HG03571 (cell line): ENCODE data around the gene CYREN.

Source experiments
- ATAC-seq: cut with Tn5 transposase; IDR thresholded peaks from one replicate; pipeline ENCODE4 v1.9.1; 2021; ENCODE audit not compliant: unreplicated experiment

Gene CYREN

GRCh38 chr7:135197906-135198655 is 27.6 kb upstream of the CYREN start:
- ATAC-seq = no peak

GRCh38 chr7:135197343-135197742 is 26.8 kb upstream of the CYREN start:
- ATAC-seq = no peak

- ATAC-seq = no peak
Measured at GRCh38 chr7:135195968-135196629, 25.6 kb upstream of the CYREN start.

- no peak for ATAC-seq
Measured at GRCh38 chr7:135195156-135195555, 24.6 kb upstream of the CYREN start.

- ATAC-seq = no peak
Measured at GRCh38 chr7:135194494-135195095, 24.1 kb upstream of the CYREN start.

- ATAC-seq = no peak
Measured at GRCh38 chr7:135193615-135194081, 23.1 kb upstream of the CYREN start.

- no peak for ATAC-seq
Measured at GRCh38 chr7:135192914-135193536, 22.5 kb upstream of the CYREN start.

GRCh38 chr7:135190703-135191102 is 20.2 kb upstream of the CYREN start:
- no peak for ATAC-seq

GRCh38 chr7:135189961-135190360 is 19.5 kb upstream of the CYREN start:
- ATAC-seq = no peak

- ATAC-seq = no peak
Measured at GRCh38 chr7:135189221-135189662, 18.7 kb upstream of the CYREN start.

GRCh38 chr7:135188298-135188984 is 17.9 kb upstream of the CYREN start:
- ATAC-seq = peak; percentile 53

- ATAC-seq = peak; percentile 50
Measured at GRCh38 chr7:135186841-135187253, 16.3 kb upstream of the CYREN start.

- ATAC-seq = no peak
Measured at GRCh38 chr7:135186261-135186540, 15.7 kb upstream of the CYREN start.

- no peak for ATAC-seq
Measured at GRCh38 chr7:135185471-135186260, 15.2 kb upstream of the CYREN start.

- no peak for ATAC-seq
Measured at GRCh38 chr7:135184254-135184841, 13.8 kb upstream of the CYREN start.

- ATAC-seq = no peak
Measured at GRCh38 chr7:135183478-135183877, 13.0 kb upstream of the CYREN start.

GRCh38 chr7:135181929-135182678 is 11.6 kb upstream of the CYREN start:
- no peak for ATAC-seq

GRCh38 chr7:135181261-135181928 is 10.9 kb upstream of the CYREN start:
- no peak for ATAC-seq

- no peak for ATAC-seq
Measured at GRCh38 chr7:135180122-135180521, 9.6 kb upstream of the CYREN start.
